Measurements from ENCODE around the gene FAM78A. TPM values are rescaled to one million over a fixed set of nuclear protein-coding genes. Genes with fewer than 3 reads are reported as not detected.

Gene FAM78A
- total RNA-seq, 1 experiment from 2014 or later = 0.07 TPM

- intact Hi-C loops (cut with micrococcal nuclease) = no loop called here
- ATAC-seq = no peak
- H3K4me1 ChIP-seq (ENCODE audit: insufficient read depth, low read length) = no peaks in the 10 kb centered on the region
- no peaks in the 10 kb centered on the region for H3K79me2 ChIP-seq (ENCODE audit: low read length)
- TF ChIP-seq EZH2phosphoT487 (IDR thresholded peaks at IDR 0.05; ENCODE audit: borderline replicate concordance, low read length) = no peak
- no peak for TF ChIP-seq CTCF (conservative IDR thresholded peaks at IDR 0.05; ENCODE audit: low read depth, low read length)
- TF ChIP-seq EZH2 (IDR thresholded peaks at IDR 0.05; ENCODE audit: low read length, unreplicated experiment) = no peak
- H3K4me3 ChIP-seq (ENCODE audit: low read length) = no peak overlapping the region
- BruUV-seq (replicated peaks) = no TSS peak
- no peaks in the 10 kb centered on the region for H3F3A ChIP-seq (ENCODE audit: low read length, unreplicated experiment)
- no peak for DNase-seq
- no peaks in the 10 kb centered on the region for H3K9me3 ChIP-seq (ENCODE audit: low read length)
- POLR2A ChIA-PET (ENCODE audit: unreplicated experiment) = no interaction called here
- no peaks in the 10 kb centered on the region for H3K9me2 ChIP-seq (replicated peaks; ENCODE audit: low read length)
- no peak overlapping the region for H3K9ac ChIP-seq (ENCODE audit: low read length)
- H4K20me1 ChIP-seq (ENCODE audit: low read length) = no peaks in the 10 kb centered on the region
- H3K27ac ChIP-seq (ENCODE audit: low read length) = no peak overlapping the region
- H2AFZ ChIP-seq (ENCODE audit: low read length) = no peak overlapping the region
- H3K27me3 ChIP-seq (ENCODE audit: low read length) = no peaks in the 10 kb centered on the region
- no peaks in the 10 kb centered on the region for H3K36me3 ChIP-seq (ENCODE audit: low read depth, low read length)
- CTCF ChIA-PET = no interaction called here
- no peak overlapping the region for H3K4me2 ChIP-seq (ENCODE audit: low read length)
Observed at GRCh38 chr9:131259916-131260597, 16.3 kb downstream of the FAM78A start.

- Histone ChIP-seq H3K9me3 (ENCODE audit: low read length) (no peaks in the 10 kb centered on the region), H3K4me2 (ENCODE audit: low read length) (no peak overlapping the region), H3K27ac (ENCODE audit: low read length) (no peak overlapping the region), H3K79me2 (ENCODE audit: low read length) (no peaks in the 10 kb centered on the region), H3K9me2 (replicated peaks; ENCODE audit: low read length) (no peaks in the 10 kb centered on the region), H3K4me3 (ENCODE audit: low read length) (no peak overlapping the region), H3K36me3 (ENCODE audit: low read depth, low read length) (no peaks in the 10 kb centered on the region), H3K9ac (ENCODE audit: low read length) (no peak overlapping the region), H3K4me1 (ENCODE audit: insufficient read depth, low read length) (no peaks in the 10 kb centered on the region), H4K20me1 (ENCODE audit: low read length) (no peaks in the 10 kb centered on the region), H3K27me3 (ENCODE audit: low read length) (no peaks in the 10 kb centered on the region), H3F3A (ENCODE audit: low read length, unreplicated experiment) (no peaks in the 10 kb centered on the region), H2AFZ (ENCODE audit: low read length) (no peak overlapping the region)
- no TSS peak for BruUV-seq (replicated peaks)
- ChIA-PET POLR2A (ENCODE audit: unreplicated experiment) (no interaction called here), CTCF (no interaction called here)
- intact Hi-C loops (cut with micrococcal nuclease) = no loop called here
- TF ChIP-seq EZH2phosphoT487 (IDR thresholded peaks at IDR 0.05; ENCODE audit: borderline replicate concordance, low read length) (no peak), EZH2 (IDR thresholded peaks at IDR 0.05; ENCODE audit: low read length, unreplicated experiment) (no peak), CTCF (conservative IDR thresholded peaks at IDR 0.05; ENCODE audit: low read depth, low read length) (no peak)
- ATAC-seq (no peak), DNase-seq (no peak)
Observed at GRCh38 chr9:131259432-131259898, 16.8 kb downstream of the FAM78A start.

GRCh38 chr9:131258698-131259431 lies 17.4 kb downstream of the FAM78A start:
- TF ChIP-seq EZH2phosphoT487 (IDR thresholded peaks at IDR 0.05; ENCODE audit: borderline replicate concordance, low read length) (no peak), EZH2 (IDR thresholded peaks at IDR 0.05; ENCODE audit: low read length, unreplicated experiment) (no peak), CTCF (conservative IDR thresholded peaks at IDR 0.05; ENCODE audit: low read depth, low read length) (no peak)
- H3K79me2 ChIP-seq (ENCODE audit: low read length) = no peaks in the 10 kb centered on the region
- H4K20me1 ChIP-seq (ENCODE audit: low read length) = no peaks in the 10 kb centered on the region
- H3K9me3 ChIP-seq (ENCODE audit: low read length) = no peaks in the 10 kb centered on the region
- H3K4me3 ChIP-seq (ENCODE audit: low read length) = no peak overlapping the region
- intact Hi-C loops (cut with micrococcal nuclease) = no loop called here
- no peak overlapping the region for H3K4me2 ChIP-seq (ENCODE audit: low read length)
- no peaks in the 10 kb centered on the region for H3K36me3 ChIP-seq (ENCODE audit: low read depth, low read length)
- no peaks in the 10 kb centered on the region for H3K27me3 ChIP-seq (ENCODE audit: low read length)
- H3K27ac ChIP-seq (ENCODE audit: low read length) = no peak overlapping the region
- no peaks in the 10 kb centered on the region for H3K4me1 ChIP-seq (ENCODE audit: insufficient read depth, low read length)
- no TSS peak for BruUV-seq (replicated peaks)
- no peak overlapping the region for H2AFZ ChIP-seq (ENCODE audit: low read length)
- DNase-seq (no peak), ATAC-seq (no peak)
- ChIA-PET CTCF (no interaction called here), POLR2A (ENCODE audit: unreplicated experiment) (no interaction called here)
- H3K9ac ChIP-seq (ENCODE audit: low read length) = no peak overlapping the region
- no peaks in the 10 kb centered on the region for H3F3A ChIP-seq (ENCODE audit: low read length, unreplicated experiment)
- H3K9me2 ChIP-seq (replicated peaks; ENCODE audit: low read length) = no peaks in the 10 kb centered on the region
